Dermis microvascular lymphatic vessel endothelial cell (primary cell): ENCODE data around the gene NCOA7. TPM values are rescaled to one million over a fixed set of nuclear protein-coding genes. Genes with fewer than 3 reads are reported as not detected.
"Not testable (repeated sequence)": the region's sequence is repeated elsewhere in the genome, so short reads cannot be mapped to it uniquely, and the experiment has no call there.

ENCODE experiments used
- DNase-seq, 2 donors: peaks; one replicate each; pipeline versions ENCODE4 v3.0.0 to v3.0.0-alpha.2; 2010; ENCODE audit warnings: low read depth in 2 of 2
- total RNA-seq: library from RNA; depleted of rRNA; stranded (reverse); fragments of >200 nt; gene quantifications from 2 replicates; pipeline ENCODE4 v1.2.1, GENCODE V29; 2014

NCOA7 gene
- total RNA-seq, 1 donor from 2014 or later: 29.8 TPM

- DNase-seq: peak; percentile 35 to 54
Observed at GRCh38 chr6:125753218-125753936, 37.4 kb upstream of the NCOA7 start.

- no peak for DNase-seq
Observed at GRCh38 chr6:125753937-125754259, 36.9 kb upstream of the NCOA7 start.

GRCh38 chr6:125754566-125754965, 36.2 kb upstream of the NCOA7 start:
- DNase-seq: no peak

GRCh38 chr6:125759184-125759902, 31.4 kb upstream of the NCOA7 start:
- DNase-seq: peak in 1 of 2 donors; percentile 20

- DNase-seq: no peak
Observed at GRCh38 chr6:125759959-125760457, 30.8 kb upstream of the NCOA7 start.

DNA sequence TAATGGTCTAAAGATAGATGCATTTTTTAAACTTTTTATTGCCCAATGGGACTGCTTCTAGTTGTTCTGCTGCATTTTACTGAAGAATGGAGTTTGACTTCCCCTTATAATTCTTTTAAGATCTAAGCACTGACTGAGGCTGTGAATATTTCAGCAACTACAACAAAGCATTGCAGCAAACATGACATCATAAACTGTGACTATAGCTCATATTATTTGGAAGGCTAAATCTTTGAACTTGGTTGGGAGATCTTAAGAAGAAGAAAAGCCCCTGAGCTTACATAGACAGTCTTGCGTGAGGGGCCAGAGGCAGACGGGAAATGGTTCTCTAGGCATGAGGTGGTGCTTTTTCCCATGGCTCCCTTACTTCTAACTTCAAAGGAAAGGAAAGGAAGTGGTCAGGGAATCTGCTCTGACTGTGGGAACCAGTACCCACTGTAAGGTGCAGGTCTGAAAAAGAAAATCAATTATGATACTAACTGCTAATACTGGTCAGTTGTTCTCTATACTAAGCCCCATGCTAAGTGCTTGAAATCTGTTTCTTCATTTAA, 26.6 kb upstream of the NCOA7 start:
- DNase-seq: no peak

DNA sequence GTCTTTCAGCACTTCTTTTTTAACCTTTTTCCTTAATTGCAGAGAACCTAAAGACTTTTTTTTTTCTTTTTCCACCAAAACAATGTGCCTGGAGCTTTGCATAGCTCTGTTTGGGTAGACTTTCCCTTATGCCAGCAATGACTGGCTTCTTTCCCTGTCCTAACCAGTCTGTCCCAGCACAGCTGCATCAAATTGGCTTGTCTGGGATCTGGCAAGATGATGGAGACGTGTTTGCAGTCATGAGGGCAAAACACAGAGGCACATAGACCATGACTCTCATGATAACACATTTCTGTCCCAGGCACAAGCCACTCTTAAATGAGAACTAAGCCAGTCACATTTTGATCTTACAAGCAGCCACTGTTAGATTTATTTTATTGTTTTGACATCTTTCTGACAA, 24.8 kb upstream of the NCOA7 start:
- no peak for DNase-seq

DNA sequence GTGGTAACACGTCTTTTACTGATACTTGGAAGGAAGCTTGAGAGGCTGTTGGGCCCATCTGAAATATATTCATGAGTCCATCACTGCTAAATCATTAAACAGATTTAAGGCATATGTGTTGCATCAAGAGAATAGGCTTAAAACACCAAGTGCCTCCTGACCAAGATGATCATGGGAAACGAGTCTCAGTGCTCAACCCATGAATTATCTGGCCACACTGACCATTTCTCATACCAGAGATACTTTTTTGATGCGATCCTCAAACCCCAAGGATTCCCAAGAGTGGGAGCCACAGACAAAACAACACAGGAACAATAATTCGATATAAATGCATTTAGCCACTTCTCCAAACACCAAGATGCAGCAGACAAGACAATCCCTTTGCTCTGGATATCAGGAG, 24.1 kb upstream of the NCOA7 start:
- DNase-seq: no peak

GRCh38 chr6:125769147-125769783, 21.5 kb upstream of the NCOA7 start:
- DNase-seq: no peak

DNA sequence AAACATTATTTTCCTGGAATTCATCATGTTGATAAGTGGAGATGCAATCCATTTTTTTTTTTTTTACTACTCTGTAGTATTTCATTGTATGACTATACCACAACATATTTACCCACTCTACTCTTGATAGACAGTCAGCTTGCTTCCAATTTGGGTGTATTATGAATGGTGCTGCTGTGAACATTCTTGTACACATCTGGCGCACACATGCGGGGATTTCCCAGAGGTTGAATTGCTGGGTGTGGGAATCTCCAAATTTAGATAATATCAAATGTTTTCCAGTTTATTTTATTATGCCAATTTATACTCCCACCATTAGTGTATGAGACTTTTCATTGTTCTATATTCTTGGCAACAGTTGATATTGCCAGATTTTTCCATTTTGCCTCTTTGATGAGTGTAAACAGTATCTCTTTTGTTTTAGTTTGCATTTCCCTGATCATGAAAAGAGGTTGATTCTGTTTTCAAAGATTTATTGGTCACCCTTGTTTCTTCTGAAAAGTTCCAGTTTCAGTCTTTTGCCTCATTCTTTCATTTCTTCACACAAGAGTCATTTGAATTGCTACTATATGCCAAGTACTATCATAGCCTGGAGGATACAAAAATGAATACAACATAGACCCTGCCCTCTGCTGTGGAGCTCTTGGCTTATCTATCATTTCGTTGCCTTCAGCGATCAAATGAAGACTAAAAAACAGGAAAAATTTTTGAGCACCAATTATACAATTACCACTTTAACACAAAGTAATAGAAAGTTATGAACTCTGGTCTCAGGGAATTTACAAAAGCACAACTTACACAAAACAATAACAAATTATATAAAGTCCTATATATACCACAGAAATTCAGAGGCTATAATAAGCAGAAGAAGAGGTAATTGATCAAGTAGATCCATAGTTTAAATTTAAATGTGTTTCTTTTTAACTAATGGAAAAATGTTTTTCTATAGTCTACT, 17.1 kb upstream of the NCOA7 start:
- DNase-seq: peak; percentile 54 to 55

GRCh38 chr6:125776107-125776826, 14.5 kb upstream of the NCOA7 start:
- DNase-seq: not testable (repeated sequence)

- DNase-seq: peak; percentile 88 to 94
Observed at GRCh38 chr6:125779924-125780539, 10.7 kb upstream of the NCOA7 start.

GRCh38 chr6:125780540-125781313, 10.0 kb upstream of the NCOA7 start:
- DNase-seq: peak in 1 of 2 donors; percentile 74

DNA sequence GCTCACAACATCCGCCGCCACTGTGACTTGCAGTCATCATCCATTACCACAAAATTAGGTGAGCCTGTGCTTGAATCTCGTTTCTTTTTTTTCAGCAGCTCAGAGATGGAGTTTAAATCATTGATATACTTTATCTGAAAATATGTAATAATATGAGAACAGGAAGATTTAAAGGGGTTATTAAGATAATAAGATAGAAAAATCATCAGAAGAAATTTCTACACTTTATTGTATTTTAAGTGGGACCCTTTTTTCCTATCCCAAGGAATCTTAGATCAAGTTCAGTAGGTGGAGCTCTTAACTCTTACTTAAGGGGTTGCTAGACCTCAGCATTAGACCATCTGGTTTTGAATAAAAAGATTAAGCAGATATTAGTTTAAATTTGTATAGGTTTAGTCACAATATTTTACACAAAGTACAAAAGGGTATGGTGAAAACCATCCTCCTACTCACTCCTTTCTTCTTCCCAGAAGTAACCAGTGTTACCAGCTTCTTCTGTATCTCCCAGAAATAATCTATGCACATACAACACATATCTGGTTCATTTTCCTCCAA, 9.4 kb upstream of the NCOA7 start:
- peak in 1 of 2 donors; percentile 44 for DNase-seq

- DNase-seq: no peak
Observed at GRCh38 chr6:125784365-125784764, 6.4 kb upstream of the NCOA7 start.

DNA sequence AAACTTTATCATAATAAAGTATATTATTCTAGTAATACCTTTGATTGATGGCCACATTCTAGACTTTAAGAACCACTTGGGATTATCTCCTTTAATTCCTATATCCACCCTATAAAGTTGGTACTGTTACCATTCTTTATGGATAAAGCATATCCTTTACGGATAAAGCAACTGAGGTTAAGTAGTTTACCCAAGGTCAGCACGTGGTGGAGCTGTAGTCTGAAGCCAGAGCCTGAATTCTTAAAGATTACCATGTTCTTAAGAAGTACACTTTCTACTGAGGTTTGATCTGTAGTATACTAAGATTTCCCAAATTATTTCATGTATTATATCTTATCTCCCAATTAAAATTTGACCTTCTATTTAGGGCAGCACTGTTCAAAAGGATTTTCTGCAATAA, 3.0 kb upstream of the NCOA7 start:
- peak in 1 of 2 donors; percentile 52 for DNase-seq

DNA sequence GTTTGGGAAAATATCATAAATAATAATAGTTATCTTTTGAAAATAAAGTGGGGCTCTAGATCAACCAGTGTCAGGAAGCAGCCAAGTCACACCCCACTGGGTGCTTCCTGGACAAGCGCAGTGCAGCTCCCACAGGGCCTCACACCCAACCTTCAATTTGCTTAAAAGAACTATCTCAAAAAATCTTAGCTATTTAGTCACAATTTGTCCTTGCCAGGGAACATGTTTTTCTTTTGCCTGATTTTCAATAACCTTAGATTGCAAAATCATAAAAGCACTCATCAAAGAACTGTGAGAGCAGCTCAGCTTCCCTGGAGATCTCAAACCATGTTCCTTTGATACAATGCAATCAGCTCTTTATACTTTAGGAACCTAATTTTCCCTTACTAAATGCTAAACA, 1.6 kb upstream of the NCOA7 start:
- DNase-seq: no peak

- DNase-seq: peak in 1 of 2 donors; percentile 46
Observed at GRCh38 chr6:125789576-125790357, 993 bp upstream of the NCOA7 start.
